ENCODE data around the gene RTN4IP1.

GRCh38 chr6:106622412-106622811 is 6.9 kb downstream of the RTN4IP1 start:
- TF ChIP-seq DIDO1 (tag; IDR thresholded peaks at IDR 0.05; ENCODE audit: low read depth): no peak
- no peak for TF ChIP-seq SAP30 (IDR thresholded peaks at IDR 0.05; ENCODE audit: borderline replicate concordance, insufficient read depth, low read depth, low read length, poor library complexity, severe bottlenecking)
- TF ChIP-seq YY1 (IDR thresholded peaks at IDR 0.05; ENCODE audit: borderline replicate concordance in 1 of 3, control insufficient read depth in 1 of 3, extremely low read depth in 1 of 3, insufficient read depth in 3 of 3, insufficient read length in 1 of 3, insufficient replicate concordance in 2 of 3, low read depth in 1 of 3, low read length in 2 of 3): no peak
- TF ChIP-seq, protein P1, sequence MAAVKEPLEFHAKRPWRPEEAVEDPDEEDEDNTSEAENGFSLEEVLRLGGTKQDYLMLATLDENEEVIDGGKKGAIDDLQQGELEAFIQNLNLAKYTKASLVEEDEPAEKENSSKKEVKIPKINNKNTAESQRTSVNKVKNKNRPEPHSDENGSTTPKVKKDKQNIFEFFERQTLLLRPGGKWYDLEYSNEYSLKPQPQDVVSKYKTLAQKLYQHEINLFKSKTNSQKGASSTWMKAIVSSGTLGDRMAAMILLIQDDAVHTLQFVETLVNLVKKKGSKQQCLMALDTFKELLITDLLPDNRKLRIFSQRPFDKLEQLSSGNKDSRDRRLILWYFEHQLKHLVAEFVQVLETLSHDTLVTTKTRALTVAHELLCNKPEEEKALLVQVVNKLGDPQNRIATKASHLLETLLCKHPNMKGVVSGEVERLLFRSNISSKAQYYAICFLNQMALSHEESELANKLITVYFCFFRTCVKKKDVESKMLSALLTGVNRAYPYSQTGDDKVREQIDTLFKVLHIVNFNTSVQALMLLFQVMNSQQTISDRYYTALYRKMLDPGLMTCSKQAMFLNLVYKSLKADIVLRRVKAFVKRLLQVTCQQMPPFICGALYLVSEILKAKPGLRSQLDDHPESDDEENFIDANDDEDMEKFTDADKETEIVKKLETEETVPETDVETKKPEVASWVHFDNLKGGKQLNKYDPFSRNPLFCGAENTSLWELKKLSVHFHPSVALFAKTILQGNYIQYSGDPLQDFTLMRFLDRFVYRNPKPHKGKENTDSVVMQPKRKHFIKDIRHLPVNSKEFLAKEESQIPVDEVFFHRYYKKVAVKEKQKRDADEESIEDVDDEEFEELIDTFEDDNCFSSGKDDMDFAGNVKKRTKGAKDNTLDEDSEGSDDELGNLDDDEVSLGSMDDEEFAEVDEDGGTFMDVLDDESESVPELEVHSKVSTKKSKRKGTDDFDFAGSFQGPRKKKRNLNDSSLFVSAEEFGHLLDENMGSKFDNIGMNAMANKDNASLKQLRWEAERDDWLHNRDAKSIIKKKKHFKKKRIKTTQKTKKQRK (IDR thresholded peaks at IDR 0.05; ENCODE audit: borderline replicate concordance, low read depth, low read length): no peak
- TF ChIP-seq GATA2 (CRISPR knock-in tag; IDR thresholded peaks at IDR 0.05): no peak
- no peak for TF ChIP-seq GABPA (tag; conservative IDR thresholded peaks at IDR 0.05; ENCODE audit: low read depth)
- TF ChIP-seq NFE2 (IDR thresholded peaks at IDR 0.05; ENCODE audit: low read depth): no peak
- no peak for TF ChIP-seq RFX5 (IDR thresholded peaks at IDR 0.05; ENCODE audit: low read depth, low read length)
- TF ChIP-seq ELF4 (CRISPR knock-in tag; IDR thresholded peaks at IDR 0.05): no peak
- no peak for TF ChIP-seq RNF2 (IDR thresholded peaks at IDR 0.05)
- TF ChIP-seq SP1 (CRISPR knock-in tag; IDR thresholded peaks at IDR 0.05): no peak
- TF ChIP-seq KLF16 (IDR thresholded peaks at IDR 0.05): no peak

Measured in K562 (cell line).